Measurements from ENCODE around the gene PRAMEF12. TPM values are rescaled to one million over a fixed set of nuclear protein-coding genes. Genes with fewer than 3 reads are reported as not detected.
"Not testable (repeated sequence)": the region's sequence is repeated elsewhere in the genome, so short reads cannot be mapped to it uniquely, and the experiment has no call there.

Gene PRAMEF12
- total RNA-seq, 1 experiment from 2014 or later = not detected

GRCh38 chr1:12810691-12811408 lies 37.3 kb downstream of the PRAMEF12 start:
- DNase-seq = no peak
- Histone ChIP-seq H3K9me3 (no peaks in the 10 kb centered on the region), H3K27me3 (replicated peaks; ENCODE audit: control insufficient read depth, insufficient read depth, low read length) (no peaks in the 10 kb centered on the region), H3K4me3 (ENCODE audit: low read depth, low read length) (no peak overlapping the region), H3K4me1 (no peaks in the 10 kb centered on the region), H3K36me3 (ENCODE audit: control insufficient read depth, insufficient read depth, low read length) (no peaks in the 10 kb centered on the region)
- H3K4me3 Mint-ChIP-seq (ENCODE audit: unreplicated experiment) = no peak overlapping the region
- peaks cover 4% of the 10 kb centered on the region for H3K27me3 Mint-ChIP-seq (ENCODE audit: insufficient read depth, unreplicated experiment)
- TF ChIP-seq CTCF (IDR thresholded peaks at IDR 0.05; ENCODE audit: insufficient read depth in 1 of 2, low read depth in 1 of 2, low read length in 1 of 2, severe bottlenecking in 1 of 2, unreplicated experiment in 1 of 2) = no peak
- BruUV-seq (replicated peaks) = no TSS peak
- ChIA-PET POLR2A (no interaction called here), CTCF (no interaction called here)
- no peak overlapping the region for H3K27ac Mint-ChIP-seq (ENCODE audit: unreplicated experiment)
- no peaks in the 10 kb centered on the region for H3K9me3 Mint-ChIP-seq (ENCODE audit: unreplicated experiment)
- H3K4me1 Mint-ChIP-seq (ENCODE audit: low read depth, unreplicated experiment) = no peaks in the 10 kb centered on the region
- intact Hi-C loops (cut with micrococcal nuclease; ENCODE audit: unreplicated experiment) = no loop called here
- no peaks in the 10 kb centered on the region for H3K36me3 Mint-ChIP-seq (ENCODE audit: insufficient read depth, unreplicated experiment)

- Mint-ChIP-seq H3K27ac (ENCODE audit: unreplicated experiment) (no peak overlapping the region), H3K4me3 (ENCODE audit: unreplicated experiment) (no peak overlapping the region), H3K36me3 (ENCODE audit: insufficient read depth, unreplicated experiment) (no peaks in the 10 kb centered on the region), H3K4me1 (ENCODE audit: low read depth, unreplicated experiment) (no peaks in the 10 kb centered on the region), H3K9me3 (ENCODE audit: unreplicated experiment) (no peaks in the 10 kb centered on the region), H3K27me3 (ENCODE audit: insufficient read depth, unreplicated experiment) (peaks cover 4% of the 10 kb centered on the region)
- no peak for TF ChIP-seq CTCF (IDR thresholded peaks at IDR 0.05; ENCODE audit: insufficient read depth in 1 of 2, low read depth in 1 of 2, low read length in 1 of 2, severe bottlenecking in 1 of 2, unreplicated experiment in 1 of 2)
- no peak overlapping the region for H3K4me3 ChIP-seq (ENCODE audit: low read depth, low read length)
- no peaks in the 10 kb centered on the region for H3K36me3 ChIP-seq (ENCODE audit: control insufficient read depth, insufficient read depth, low read length)
- BruUV-seq (replicated peaks) = no TSS peak
- POLR2A ChIA-PET = no interaction called here
- intact Hi-C loops (cut with micrococcal nuclease; ENCODE audit: unreplicated experiment) = no loop called here
- H3K27me3 ChIP-seq (replicated peaks; ENCODE audit: control insufficient read depth, insufficient read depth, low read length) = no peaks in the 10 kb centered on the region
- H3K4me1 ChIP-seq = no peaks in the 10 kb centered on the region
- DNase-seq = no peak
- no peaks in the 10 kb centered on the region for H3K9me3 ChIP-seq
- CTCF ChIA-PET = no interaction called here
Measured at GRCh38 chr1:12811409-12811784, 37.9 kb downstream of the PRAMEF12 start.

GRCh38 chr1:12819061-12819460 lies 45.5 kb downstream of the PRAMEF12 start:
- H3K36me3 ChIP-seq (ENCODE audit: control insufficient read depth, insufficient read depth, low read length); DNase-seq; H3K9me3 Mint-ChIP-seq (ENCODE audit: unreplicated experiment); CTCF ChIA-PET; BruUV-seq (replicated peaks); POLR2A ChIA-PET; H3K27ac Mint-ChIP-seq (ENCODE audit: unreplicated experiment); H3K4me3 Mint-ChIP-seq (ENCODE audit: unreplicated experiment); intact Hi-C loops (cut with micrococcal nuclease; ENCODE audit: unreplicated experiment); H3K9me3 ChIP-seq; H3K36me3 Mint-ChIP-seq (ENCODE audit: insufficient read depth, unreplicated experiment); H3K27me3 ChIP-seq (replicated peaks; ENCODE audit: control insufficient read depth, insufficient read depth, low read length); H3K4me1 ChIP-seq; H3K4me1 Mint-ChIP-seq (ENCODE audit: low read depth, unreplicated experiment); H3K4me3 ChIP-seq (ENCODE audit: low read depth, low read length): not testable (repeated sequence)
- peaks cover 11% of the 10 kb centered on the region for H3K27me3 Mint-ChIP-seq (ENCODE audit: insufficient read depth, unreplicated experiment)

Other genes starting within 250 kb of the PRAMEF12 start
- gene DHRS3, start 155.5 kb upstream of the PRAMEF12 start, total RNA-seq (2022) = 59.4 and 64.6 TPM in 2 replicates
- gene AADACL4, start 129.7 kb upstream of the PRAMEF12 start, total RNA-seq (2022) = not detected in 2 replicates
- not detected in 2 replicates for gene AADACL3, start 57.6 kb upstream of the PRAMEF12 start, total RNA-seq (2022)
- gene CFAP107, start 27.5 kb upstream of the PRAMEF12 start, total RNA-seq (2022) = not detected in 2 replicates
- gene PRAMEF1, start 17.7 kb downstream of the PRAMEF12 start, total RNA-seq (2022) = not detected in 2 replicates
- gene PRAMEF11, start 57.7 kb downstream of the PRAMEF12 start, total RNA-seq (2022) = not detected in 2 replicates
- gene HNRNPCL1, start 75.0 kb downstream of the PRAMEF12 start, total RNA-seq (2022) = not detected in 2 replicates
- not detected in 2 replicates for gene PRAMEF2, start 83.3 kb downstream of the PRAMEF12 start, total RNA-seq (2022)
- not detected in 2 replicates for gene PRAMEF4, start 112.5 kb downstream of the PRAMEF12 start, total RNA-seq (2022)
- gene PRAMEF10, start 124.5 kb downstream of the PRAMEF12 start, total RNA-seq (2022) = 1.9 and 2.1 TPM in 2 replicates
- not detected in 2 replicates for gene PRAMEF7, start 142.9 kb downstream of the PRAMEF12 start, total RNA-seq (2022)
- not detected in 2 replicates for gene PRAMEF6, start 173.8 kb downstream of the PRAMEF12 start, total RNA-seq (2022)

Measured in Caco-2 (cell line).